Measurements from ENCODE around the gene PRKCH.

The PRKCH gene

GRCh38 chr14:61503167-61503801 is 181.9 kb downstream of the PRKCH start:
- ATAC-seq (replicated peaks) (peak; percentile 79 to 88), DNase-seq (peak; percentile 53)
- Mint-ChIP-seq H3K9me3 (no peaks in the 10 kb centered on the region), H3K36me3 (peaks cover 3% of the 10 kb centered on the region in 2 donors), H3K27ac (peak overlapping the region; percentile 94), H3K27me3 (no peaks in the 10 kb centered on the region), H3K4me3 (peak overlapping the region; percentile 82 to 84), H3K4me1 (peaks cover 50 to 92% of the 10 kb centered on the region in 2 donors)

GRCh38 chr14:61504901-61505300 is 183.5 kb downstream of the PRKCH start:
- Mint-ChIP-seq H3K27me3 (no peaks in the 10 kb centered on the region), H3K4me1 (peaks cover 50 to 89% of the 10 kb centered on the region in 2 donors), H3K9me3 (no peaks in the 10 kb centered on the region), H3K4me3 (no peak overlapping the region), H3K36me3 (peaks cover 3% of the 10 kb centered on the region in 2 donors), H3K27ac (no peak overlapping the region)
- ATAC-seq (replicated peaks): no peak
- no peak for DNase-seq

GRCh38 chr14:61505815-61506809 is 184.7 kb downstream of the PRKCH start:
- H3K4me1 Mint-ChIP-seq: peaks cover 51 to 89% of the 10 kb centered on the region in 2 donors
- no peaks in the 10 kb centered on the region for H3K27me3 Mint-ChIP-seq
- DNase-seq: no peak
- peaks cover 3% of the 10 kb centered on the region in 2 donors for H3K36me3 Mint-ChIP-seq
- H3K9me3 Mint-ChIP-seq: no peaks in the 10 kb centered on the region
- ATAC-seq (replicated peaks): no peak
- peak overlapping the region in 1 of 2 donors; percentile 32 for H3K4me3 Mint-ChIP-seq
- H3K27ac Mint-ChIP-seq: peak overlapping the region; percentile 81

DNA sequence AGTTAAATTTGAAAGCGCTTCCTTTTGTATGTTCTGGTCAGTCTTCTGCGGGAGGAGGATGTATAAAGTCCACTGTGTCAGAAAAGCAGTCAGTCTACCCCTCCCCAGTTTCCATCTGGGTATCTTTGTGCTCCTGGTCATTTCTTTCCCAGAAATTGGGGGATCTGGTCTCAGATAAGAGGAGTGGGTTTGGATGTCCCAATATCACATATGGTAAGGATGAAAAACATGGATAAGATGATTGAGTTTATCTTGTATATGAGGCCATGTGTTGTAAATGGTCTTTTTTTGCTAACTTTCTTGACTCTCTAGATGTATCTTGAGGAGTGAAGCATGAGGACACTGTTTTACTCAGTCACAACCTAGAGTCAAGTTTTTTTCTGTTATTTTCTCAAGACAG is 187.1 kb downstream of the PRKCH start:
- DNase-seq (no peak), ATAC-seq (replicated peaks) (no peak)
- H3K4me1 Mint-ChIP-seq: peaks cover 45 to 74% of the 10 kb centered on the region in 2 donors
- no peaks in the 10 kb centered on the region for H3K9me3 Mint-ChIP-seq
- H3K27me3 Mint-ChIP-seq: no peaks in the 10 kb centered on the region
- H3K27ac Mint-ChIP-seq: no peak overlapping the region
- no peak overlapping the region for H3K4me3 Mint-ChIP-seq
- peaks cover 3% of the 10 kb centered on the region in 2 donors for H3K36me3 Mint-ChIP-seq

- Mint-ChIP-seq H3K4me3 (no peak overlapping the region), H3K36me3 (peaks cover 3 to 6% of the 10 kb centered on the region in 2 donors), H3K9me3 (no peaks in the 10 kb centered on the region), H3K4me1 (peaks cover 35 to 57% of the 10 kb centered on the region in 2 donors), H3K27me3 (no peaks in the 10 kb centered on the region), H3K27ac (peak overlapping the region; percentile 81)
- DNase-seq (no peak), ATAC-seq (replicated peaks) (peak; percentile 10 to 27)
These were observed 189.6 kb downstream of the PRKCH start for GRCh38 chr14:61510736-61511557.

GRCh38 chr14:61511558-61511948 is 190.2 kb downstream of the PRKCH start:
- H3K9me3 Mint-ChIP-seq: no peaks in the 10 kb centered on the region
- peak; percentile 65 for ATAC-seq (replicated peaks)
- H3K4me3 Mint-ChIP-seq: no peak overlapping the region
- peak overlapping the region; percentile 81 for H3K27ac Mint-ChIP-seq
- no peak for DNase-seq
- no peaks in the 10 kb centered on the region for H3K27me3 Mint-ChIP-seq
- peaks cover 2 to 4% of the 10 kb centered on the region in 2 donors for H3K36me3 Mint-ChIP-seq
- peaks cover 31 to 51% of the 10 kb centered on the region in 2 donors for H3K4me1 Mint-ChIP-seq

- Mint-ChIP-seq H3K27ac (no peak overlapping the region), H3K4me3 (no peak overlapping the region), H3K36me3 (peaks cover 0 to 3% of the 10 kb centered on the region in 2 donors), H3K4me1 (peaks cover 29 to 45% of the 10 kb centered on the region in 2 donors), H3K9me3 (no peaks in the 10 kb centered on the region), H3K27me3 (no peaks in the 10 kb centered on the region)
- ATAC-seq (replicated peaks): peak; percentile 46 to 63
- DNase-seq: no peak
These were observed 190.9 kb downstream of the PRKCH start for GRCh38 chr14:61512026-61512834.

- ATAC-seq (replicated peaks) (no peak), DNase-seq (no peak)
- peaks cover 26 to 36% of the 10 kb centered on the region in 2 donors for H3K4me1 Mint-ChIP-seq
- H3K27ac Mint-ChIP-seq: no peak overlapping the region
- peaks cover 0 to 3% of the 10 kb centered on the region in 2 donors for H3K36me3 Mint-ChIP-seq
- H3K9me3 Mint-ChIP-seq: no peaks in the 10 kb centered on the region
- no peaks in the 10 kb centered on the region for H3K27me3 Mint-ChIP-seq
- no peak overlapping the region for H3K4me3 Mint-ChIP-seq
These were observed 192.8 kb downstream of the PRKCH start for GRCh38 chr14:61513986-61514830.

GRCh38 chr14:61514927-61515326 is 193.5 kb downstream of the PRKCH start:
- peaks cover 0 to 3% of the 10 kb centered on the region in 2 donors for H3K36me3 Mint-ChIP-seq
- no peak overlapping the region for H3K4me3 Mint-ChIP-seq
- no peak for ATAC-seq (replicated peaks)
- H3K27ac Mint-ChIP-seq: no peak overlapping the region
- peaks cover 23 to 31% of the 10 kb centered on the region in 2 donors for H3K4me1 Mint-ChIP-seq
- H3K9me3 Mint-ChIP-seq: no peaks in the 10 kb centered on the region
- H3K27me3 Mint-ChIP-seq: no peaks in the 10 kb centered on the region
- no peak for DNase-seq

GRCh38 chr14:61515436-61516117 is 194.2 kb downstream of the PRKCH start:
- Mint-ChIP-seq H3K27me3 (no peaks in the 10 kb centered on the region), H3K4me3 (no peak overlapping the region), H3K4me1 (peaks cover 20 to 25% of the 10 kb centered on the region in 2 donors), H3K36me3 (peaks cover 0 to 3% of the 10 kb centered on the region in 2 donors), H3K9me3 (no peaks in the 10 kb centered on the region), H3K27ac (no peak overlapping the region)
- ATAC-seq (replicated peaks) (no peak), DNase-seq (no peak)

GRCh38 chr14:61516118-61516743 is 194.9 kb downstream of the PRKCH start:
- Mint-ChIP-seq H3K9me3 (no peaks in the 10 kb centered on the region), H3K36me3 (peaks cover 0 to 3% of the 10 kb centered on the region in 2 donors), H3K4me3 (no peak overlapping the region), H3K27ac (no peak overlapping the region), H3K27me3 (no peaks in the 10 kb centered on the region), H3K4me1 (peaks cover 14 to 18% of the 10 kb centered on the region in 2 donors)
- ATAC-seq (replicated peaks) (no peak), DNase-seq (no peak)

Data from stimulated activated naive B cell treated with anti-CD40 and anti-IgM and Interleukin-4, amounts not matched to agents 10 μg/mL and 1 μg/mL and 100 μg/mL, for 72 hours (primary cell).